Heart right ventricle (tissue), 12 donors: ENCODE data around the gene GPR162. TPM values are rescaled to one million over a fixed set of nuclear protein-coding genes. Genes with fewer than 3 reads are reported as not detected.

Experiments used
- polyA plus RNA-seq, 2 donors: library from polyadenylated mRNA; stranded (reverse); fragments of 200-250 nt; gene quantifications; one replicate each; pipeline ENCODE4 v1.2.3, GENCODE V29; 2013
- total RNA-seq, 10 donors: library from RNA; stranded (reverse); fragmentation: NEBNext Ultra II Directional in 3 of 10; extraction: Animal tissue kit (Norgen Biotek cat#: 25700) in 3 of 10; gene quantifications; one replicate each; pipeline versions ENCODE4 v1.2.1 to v1.2.4, GENCODE V29; 2021 to 2023
- donor health status: ischemic (EF 13 %, LVEDD 7.1; RV severe dilation, severe dysfunction).
- donor health status: healthy with polysubstance abuse.
- donor health status: DM: no; HTN: yes; CAD: no.
- donor health status: DM: no; HTN: no; CAD: no.
- donor health status: ischemic (EF 25% LVEDD 6.9; RV normal size, moderate dysfunction).
- donor health status: ischemic (EF 25% LVEDD 5.7; RV mildly dilated, moderate dysfunction).
- donor health status: healthy.
- donor health status: nonischemic (EF 11% LVEDD 7.7; RV severe dilation, severe dysfunction).
- donor health status: DM: yes; HTN: yes; CAD: no.
- donor health status: PGD.
- donor health status: ischemic (EF 29% LVEDD 5.4; RV normal size, mild dysfunction).
- donor health status: nonischemic (EF 23%, LVEDD 6.1; RV moderate dilation, normal function).

Gene GPR162
- total and polyA plus RNA-seq, 12 donors: 1.8 to 16.8 (median 4.2) TPM

Other genes with a start within 250 kb of the GPR162 start
- gene CHD4, start 214.4 kb upstream of the GPR162 start, total RNA-seq: 100 to 1,000 TPM; 125 to 201 (median 153) TPM
- gene CHD4, start 214.4 kb upstream of the GPR162 start, polyA plus RNA-seq: 100 to 1,000 TPM; 129 to 265 TPM
- 10 to 100 TPM in 1 of 10 donors, 1 to 10 TPM in 9; 2.1 to 10.0 (median 4.4) TPM for gene LPAR5, start 185.9 kb upstream of the GPR162 start, total RNA-seq
- gene LPAR5, start 185.9 kb upstream of the GPR162 start, polyA plus RNA-seq: 1 to 10 TPM; 1.7 to 4.4 TPM
- gene ACRBP, start 174.4 kb upstream of the GPR162 start, total RNA-seq: 1 to 10 TPM in 4 of 10 donors, under 1 TPM in 5, not detected in 1; 0.25 to 4.1 (median 0.79) TPM
- gene ACRBP, start 174.4 kb upstream of the GPR162 start, polyA plus RNA-seq: under 1 TPM; 0.29 to 0.43 TPM
- 10 to 100 TPM; 17.7 to 32.5 (median 22.6) TPM for gene ING4, start 158.7 kb upstream of the GPR162 start, total RNA-seq
- 10 to 100 TPM; 20.0 to 25.5 TPM for gene ING4, start 158.7 kb upstream of the GPR162 start, polyA plus RNA-seq
- 10 to 100 TPM; 25.1 to 36.0 (median 29.0) TPM for gene ZNF384, start 132.4 kb upstream of the GPR162 start, total RNA-seq
- 10 to 100 TPM; 17.6 to 23.7 TPM for gene ZNF384, start 132.4 kb upstream of the GPR162 start, polyA plus RNA-seq
- under 1 TPM in 4 of 10 donors, not detected in 6; 0.12 to 0.54 (median 0.25) TPM for gene PIANP, start 121.0 kb upstream of the GPR162 start, total RNA-seq
- gene PIANP, start 121.0 kb upstream of the GPR162 start, polyA plus RNA-seq: under 1 TPM; 0.22 to 0.58 TPM
- gene COPS7A, start 97.8 kb upstream of the GPR162 start, total RNA-seq: 10 to 100 TPM; 67.4 to 89.8 (median 77.9) TPM
- gene COPS7A, start 97.8 kb upstream of the GPR162 start, polyA plus RNA-seq: 10 to 100 TPM; 31.1 to 91.5 TPM
- 100 to 1,000 TPM; 135 to 182 (median 148) TPM for gene MLF2, start 68.7 kb upstream of the GPR162 start, total RNA-seq
- gene MLF2, start 68.7 kb upstream of the GPR162 start, polyA plus RNA-seq: 100 to 1,000 TPM; 108 to 197 TPM
- gene PTMS, start 55.5 kb upstream of the GPR162 start, total RNA-seq: 100 to 1,000 TPM in 5 of 10 donors, 10 to 100 TPM in 5; 73.3 to 194 (median 96.0) TPM
- gene PTMS, start 55.5 kb upstream of the GPR162 start, polyA plus RNA-seq: 100 to 1,000 TPM; 289 to 361 TPM
- 1 to 10 TPM in 1 of 10 donors, under 1 TPM in 7, not detected in 2; 0.16 to 2.1 (median 0.26) TPM for gene LAG3, start 49.3 kb upstream of the GPR162 start, total RNA-seq
- 1 to 10 TPM in 1 of 2 donors, under 1 TPM in 1; 0.13 to 1.2 TPM for gene LAG3, start 49.3 kb upstream of the GPR162 start, polyA plus RNA-seq
- gene CD4, start 32.3 kb upstream of the GPR162 start, total RNA-seq: 10 to 100 TPM in 2 of 10 donors, 1 to 10 TPM in 8; 2.8 to 44.3 (median 5.0) TPM
- gene CD4, start 32.3 kb upstream of the GPR162 start, polyA plus RNA-seq: 1 to 10 TPM; 2.6 to 3.2 TPM
- gene P3H3, start 6.6 kb downstream of the GPR162 start, total RNA-seq: 10 to 100 TPM in 9 of 10 donors, 1 to 10 TPM in 1; 6.4 to 24.6 (median 16.0) TPM
- gene P3H3, start 6.6 kb downstream of the GPR162 start, polyA plus RNA-seq: 10 to 100 TPM; 12.5 to 37.8 TPM
- gene GNB3, start 19.1 kb downstream of the GPR162 start, total RNA-seq: 10 to 100 TPM in 2 of 10 donors, 1 to 10 TPM in 8; 2.4 to 14.6 (median 7.5) TPM
- gene GNB3, start 19.1 kb downstream of the GPR162 start, polyA plus RNA-seq: 10 to 100 TPM in 1 of 2 donors, 1 to 10 TPM in 1; 1.9 to 15.0 TPM
- gene CDCA3, start 29.5 kb downstream of the GPR162 start, total RNA-seq: 1 to 10 TPM in 3 of 10 donors, under 1 TPM in 6, not detected in 1; 0.22 to 4.0 (median 0.55) TPM
- 1 to 10 TPM in 1 of 2 donors, under 1 TPM in 1; 0.45 to 1.5 TPM for gene CDCA3, start 29.5 kb downstream of the GPR162 start, polyA plus RNA-seq
- 10 to 100 TPM; 64.8 to 95.5 (median 74.1) TPM for gene USP5, start 30.3 kb downstream of the GPR162 start, total RNA-seq
- 10 to 100 TPM; 17.6 to 37.4 TPM for gene USP5, start 30.3 kb downstream of the GPR162 start, polyA plus RNA-seq
- gene TPI1, start 45.7 kb downstream of the GPR162 start, total RNA-seq: 1,000 to 10,000 TPM in 1 of 10 donors, 100 to 1,000 TPM in 9; 739 to 1,044 (median 839) TPM
- 1,000 to 10,000 TPM in 1 of 2 donors, 100 to 1,000 TPM in 1; 367 to 1,432 TPM for gene TPI1, start 45.7 kb downstream of the GPR162 start, polyA plus RNA-seq
- gene SPSB2, start 51.5 kb downstream of the GPR162 start, total RNA-seq: 1 to 10 TPM; 2.0 to 5.6 (median 3.4) TPM
- 1 to 10 TPM; 5.4 to 5.6 TPM for gene SPSB2, start 51.5 kb downstream of the GPR162 start, polyA plus RNA-seq
- 10 to 100 TPM in 6 of 10 donors, 1 to 10 TPM in 4; 6.5 to 16.1 (median 11.0) TPM for gene LRRC23, start 83.0 kb downstream of the GPR162 start, total RNA-seq
- 10 to 100 TPM; 12.6 to 16.6 TPM for gene LRRC23, start 83.0 kb downstream of the GPR162 start, polyA plus RNA-seq
- 10 to 100 TPM in 8 of 10 donors, 1 to 10 TPM in 2; 6.3 to 68.4 (median 14.4) TPM for gene ENO2, start 92.8 kb downstream of the GPR162 start, total RNA-seq
- gene ENO2, start 92.8 kb downstream of the GPR162 start, polyA plus RNA-seq: 10 to 100 TPM; 19.2 to 19.3 TPM
- 10 to 100 TPM; 54.7 to 96.7 (median 65.8) TPM for gene ATN1, start 106.1 kb downstream of the GPR162 start, total RNA-seq
- gene ATN1, start 106.1 kb downstream of the GPR162 start, polyA plus RNA-seq: 10 to 100 TPM; 48.7 to 92.5 TPM
- not detected for gene RNU7-1, start 122.0 kb downstream of the GPR162 start, total RNA-seq
- gene RNU7-1, start 122.0 kb downstream of the GPR162 start, polyA plus RNA-seq: not detected
- gene C12orf57, start 122.2 kb downstream of the GPR162 start, total RNA-seq: 100 to 1,000 TPM; 134 to 213 (median 167) TPM
- gene C12orf57, start 122.2 kb downstream of the GPR162 start, polyA plus RNA-seq: 100 to 1,000 TPM; 182 to 654 TPM
- gene PTPN6, start 129.5 kb downstream of the GPR162 start, total RNA-seq: 10 to 100 TPM in 2 of 10 donors, 1 to 10 TPM in 8; 2.9 to 32.5 (median 5.3) TPM
- gene PTPN6, start 129.5 kb downstream of the GPR162 start, polyA plus RNA-seq: 10 to 100 TPM in 1 of 2 donors, 1 to 10 TPM in 1; 8.1 to 12.1 TPM
- gene PHB2, start 148.8 kb downstream of the GPR162 start, total RNA-seq: 100 to 1,000 TPM; 139 to 203 (median 160) TPM
- 100 to 1,000 TPM; 102 to 178 TPM for gene PHB2, start 148.8 kb downstream of the GPR162 start, polyA plus RNA-seq
- gene EMG1, start 149.1 kb downstream of the GPR162 start, total RNA-seq: 10 to 100 TPM; 33.5 to 42.1 (median 38.3) TPM
- gene EMG1, start 149.1 kb downstream of the GPR162 start, polyA plus RNA-seq: 10 to 100 TPM; 13.8 to 31.4 TPM
- 10 to 100 TPM; 19.9 to 65.8 (median 34.1) TPM for gene LPCAT3, start 196.7 kb downstream of the GPR162 start, total RNA-seq
- gene LPCAT3, start 196.7 kb downstream of the GPR162 start, polyA plus RNA-seq: 10 to 100 TPM; 36.4 to 41.2 TPM
- 100 to 1,000 TPM in 3 of 10 donors, 10 to 100 TPM in 7; 25.1 to 151 (median 51.6) TPM for gene C1S, start 238.9 kb downstream of the GPR162 start, total RNA-seq
- 10 to 100 TPM; 53.4 to 64.9 TPM for gene C1S, start 238.9 kb downstream of the GPR162 start, polyA plus RNA-seq